NCI-H510A treated with DMSO at 0.1 percent for 48 hours (cell line): ENCODE measurements around the gene DECR2.
"Not testable (repeated sequence)": the region's sequence is repeated elsewhere in the genome, so short reads cannot be mapped to it uniquely, and the experiment has no call there.

Experiments
- DNase-seq: peaks from one replicate; lab custom pipeline; 2025; lab: John Stamatoyannopoulos, UW

Gene DECR2

GRCh38 chr16:401468-402348 is at the start of gene DECR2:
TSS of gene DECR2 (plus strand) at chr16:401885. CDS start at chr16:401964, 79 bp downstream.
- DNase-seq, result peak; percentile 69

- peak; percentile 85 for DNase-seq
Observed at GRCh38 chr16:352547-353403, 48.9 kb upstream of the DECR2 start, which contains the start of gene AXIN1. TSS of gene AXIN1 (minus strand) at chr16:352723. CDS start at chr16:347025, 5,698 bp downstream.

- DNase-seq, result no peak
Observed at GRCh38 chr16:353404-354290, 48.0 kb upstream of the DECR2 start.

GRCh38 chr16:354291-354881 is 47.3 kb upstream of the DECR2 start:
- DNase-seq, result no peak

GRCh38 chr16:354971-355461 is 46.7 kb upstream of the DECR2 start:
- no peak for DNase-seq

- no peak for DNase-seq
Observed at GRCh38 chr16:356741-357140, 44.9 kb upstream of the DECR2 start.

- no peak for DNase-seq
Observed at GRCh38 chr16:359067-359763, 42.5 kb upstream of the DECR2 start.

- DNase-seq, result no peak
Observed at GRCh38 chr16:359871-360697, 41.6 kb upstream of the DECR2 start.

- DNase-seq, result no peak
Observed at GRCh38 chr16:360698-361336, 40.9 kb upstream of the DECR2 start.

GRCh38 chr16:361341-361871 is 40.3 kb upstream of the DECR2 start:
- no peak for DNase-seq

GRCh38 chr16:361872-362701 is 39.6 kb upstream of the DECR2 start:
- DNase-seq, result peak; percentile 63

- DNase-seq, result not testable (repeated sequence)
Observed at GRCh38 chr16:362702-362999, 39.0 kb upstream of the DECR2 start.

GRCh38 chr16:363110-363765 is 38.4 kb upstream of the DECR2 start:
- no peak for DNase-seq

GRCh38 chr16:363766-364490 is 37.8 kb upstream of the DECR2 start:
- DNase-seq, result no peak

- no peak for DNase-seq
Observed at GRCh38 chr16:364595-365491, 36.8 kb upstream of the DECR2 start.

- DNase-seq, result no peak
Observed at GRCh38 chr16:366476-366875, 35.2 kb upstream of the DECR2 start.
